SK-N-SH (cell line): ENCODE data around the gene YKT6. TPM values are rescaled to one million over a fixed set of nuclear protein-coding genes. Genes with fewer than 3 reads are reported as not detected.

ENCODE experiments used
- CTCF ChIA-PET: fragments of 300-600, 350-600 bp; formaldehyde crosslinking; extraction: SDS; loops from one replicate; lab custom pipeline; 2021; lab: Yijun Ruan, JAX
- POLR2A ChIA-PET: fragments of 350-600 bp; sonication (Branson Sonifier 250); formaldehyde crosslinking; extraction: SDS; loops from one replicate; lab custom pipeline; 2020; ENCODE audit warnings: antibody characterized with exemption, inconsistent platforms; lab: Yijun Ruan, JAX
- DNase-seq: peaks from one replicate; pipeline ENCODE4 v3.0.0; 2012
- H2AFZ ChIP-seq: fragments of 200-600 bp; sonication (generic); 2 replicates; pipeline ENCODE4 v1.8.1; 2016; ENCODE audit warnings: antibody characterized with exemption, mild to moderate bottlenecking, low read depth
- H3F3A ChIP-seq: fragments of 200-600 bp; sonication (generic); replicated peaks from 2 replicates; pipeline ENCODE3; 2016; ENCODE audit warnings: antibody characterized with exemption, mild to moderate bottlenecking; ENCODE audit not compliant: insufficient read depth
- H3K27ac ChIP-seq, 2 experiments: fragments of 200-500 bp in 1 of 2; fragments of 200-600 bp in 1 of 2; sonication (Bioruptor generic) in 1 of 2; sonication (generic), shearing (Covaris generic) in 1 of 2; 2 replicates each; pipeline versions ENCODE4 v1.5.1 to v1.6.1; 2014 to 2016; ENCODE audit warnings: low read depth in 2 of 2, inconsistent platforms in 1 of 2, low read length in 1 of 2, mild to moderate bottlenecking in 1 of 2, mixed read lengths in 1 of 2
- H3K27me3 ChIP-seq: fragments of 200-600 bp; sonication (generic), shearing (Covaris generic); 2 replicates; pipeline ENCODE4 v1.6.1; 2016; ENCODE audit warnings: mixed run types; ENCODE audit not compliant: insufficient read depth
- H3K36me3 ChIP-seq, 2 experiments: fragments of 200-500 bp in 1 of 2; fragments of 200-600 bp in 1 of 2; sonication (Bioruptor generic) in 1 of 2; sonication (generic) in 1 of 2; replicated peaks in 1 of 2; 2 replicates each; pipeline versions ENCODE3 to v1.5.1; 2014 to 2016; ENCODE audit warnings: low read length in 1 of 2, mild to moderate bottlenecking in 1 of 2; ENCODE audit not compliant: insufficient read depth in 2 of 2, control insufficient read depth in 1 of 2
- H3K4me1 ChIP-seq, 2 experiments: fragments of 200-500 bp in 1 of 2; fragments of 200-600 bp in 1 of 2; sonication (Bioruptor generic) in 1 of 2; sonication (generic), shearing (Covaris generic) in 1 of 2; 2 replicates each; pipeline versions ENCODE4 v1.5.1 to v1.6.1; 2014 to 2016; ENCODE audit warnings: low read depth in 1 of 2, low read length in 1 of 2, mixed run types in 1 of 2; ENCODE audit not compliant: insufficient read depth in 2 of 2, control insufficient read depth in 1 of 2
- H3K4me2 ChIP-seq: fragments of 200-600 bp; sonication (generic), shearing (Covaris generic); 2 replicates; pipeline ENCODE4 v1.6.1; 2017; ENCODE audit warnings: mixed run types
- H3K4me3 ChIP-seq, 2 experiments: fragments of 200-500 bp in 1 of 2; fragments of 200-600 bp in 1 of 2; sonication (Bioruptor generic) in 1 of 2; sonication (generic), shearing (Covaris generic) in 1 of 2; 2 replicates each; pipeline versions ENCODE4 v1.5.1 to v1.8.1; 2014 to 2016; ENCODE audit warnings: low read depth in 2 of 2, inconsistent platforms in 1 of 2, low read length in 1 of 2, mild to moderate bottlenecking in 1 of 2, mixed read lengths in 1 of 2, moderate library complexity in 1 of 2
- H3K79me2 ChIP-seq: fragments of 200-600 bp; sonication (generic); 2 replicates; pipeline ENCODE4 v1.8.1; 2017; ENCODE audit warnings: mild to moderate bottlenecking; ENCODE audit not compliant: insufficient read depth
- H3K9ac ChIP-seq: fragments of 200-600 bp; sonication (generic); 2 replicates; pipeline ENCODE4 v1.6.1; 2017; ENCODE audit warnings: mixed run types
- H3K9me2 ChIP-seq: fragments of 200-600 bp; sonication (generic); 2 replicates; pipeline ENCODE4 v1.6.1; 2017; ENCODE audit warnings: mixed run types
- H3K9me3 ChIP-seq: fragments of 200-600 bp; sonication (generic); 2 replicates; pipeline ENCODE4 v1.6.1; 2017; ENCODE audit warnings: mixed run types, mild to moderate bottlenecking, moderate library complexity
- H4K20me1 ChIP-seq: fragments of 200-600 bp; sonication (generic); 2 replicates; pipeline ENCODE4 v1.6.1; 2017; ENCODE audit warnings: mild to moderate bottlenecking, mixed run types; ENCODE audit not compliant: insufficient read depth
- CHD2 ChIP-seq: fragments of 150-350 bp; IDR thresholded peaks from 2 replicates; pipeline ENCODE4 v1.6.1; 2018; ENCODE audit warnings: low read length; ENCODE audit not compliant: partially characterized antibody
- CTCF ChIP-seq: fragments of 200-600 bp; sonication (generic); IDR thresholded peaks from 2 replicates; pipeline ENCODE4 v1.6.1; 2017; ENCODE audit warnings: antibody characterized with exemption, mild to moderate bottlenecking, moderate library complexity
- EP300 ChIP-seq, 2 experiments: IDR thresholded peaks; 2 replicates each; pipeline versions ENCODE4 v1.4.0 to v1.6.1; 2012; ENCODE audit warnings: borderline replicate concordance in 1 of 2, low read depth in 1 of 2, low read length in 1 of 2
- FOXM1 ChIP-seq: IDR thresholded peaks from 2 replicates; pipeline ENCODE4 v1.4.0; 2012; ENCODE audit warnings: low read depth, mild to moderate bottlenecking
- IRF3 ChIP-seq: fragments of 150-350 bp; IDR thresholded peaks from 2 replicates; pipeline ENCODE4 v1.6.1; 2016; ENCODE audit warnings: mild to moderate bottlenecking, low read depth, low read length
- NRF1 ChIP-seq: IDR thresholded peaks from 2 replicates; pipeline ENCODE4 v1.6.1; 2012; ENCODE audit warnings: low read depth, mild to moderate bottlenecking, low read length
- POLR2AphosphoS5 ChIP-seq: IDR thresholded peaks from 2 replicates; pipeline ENCODE4 v1.6.1; 2012; ENCODE audit warnings: low read depth, low read length
- RXRA ChIP-seq: IDR thresholded peaks from 2 replicates; pipeline ENCODE4 v1.4.0; 2012; ENCODE audit warnings: low read depth, mild to moderate bottlenecking, borderline replicate concordance
- SIN3A ChIP-seq: IDR thresholded peaks from 2 replicates; pipeline ENCODE4 v1.6.1; 2012; ENCODE audit warnings: low read depth, mild to moderate bottlenecking, low read length, moderate library complexity, borderline replicate concordance
- TCF12 ChIP-seq: IDR thresholded peaks from 2 replicates; pipeline ENCODE4 v1.4.0; 2012
- USF2 ChIP-seq: fragments of 150-350 bp; IDR thresholded peaks from 2 replicates; pipeline ENCODE4 v1.6.1; 2017; ENCODE audit warnings: antibody characterized with exemption, low read length, low read depth, borderline replicate concordance
- YY1 ChIP-seq: IDR thresholded peaks from 2 replicates; pipeline ENCODE4 v1.4.0; 2012; ENCODE audit warnings: low read depth, mild to moderate bottlenecking
- WGBS: methylation state at CpG from one replicate; pipeline ENCODE4 v1.1.6; 2017; ENCODE audit warnings: low lambda C conversion rate; 5-methylcytosine and 5-hydroxymethylcytosine counted together
- polyA plus RNA-seq, 3 experiments: library from polyadenylated mRNA; depleted of rRNA; stranded (reverse); fragments of >200 nt; gene quantifications; 2 replicates each; pipeline ENCODE4 v1.2.3, GENCODE V29; 2012

YKT6 gene
- polyA plus RNA-seq, 1 of the 3 experiments (the other 2 are of a cell fraction): 170 TPM

GRCh38 chr7:44184206-44184872 is 16.4 kb upstream of the YKT6 start (continued):
- TF ChIP-seq IRF3: no peak
- TF ChIP-seq TCF12: peak; percentile 82

- H3K27ac ChIP-seq: peak overlapping the region in 1 of 2 experiments; percentile 62; a peak in 2 of 4 replicates
- 69% methylated on average over 2 of the region's 2 CpGs for WGBS
- CTCF ChIA-PET: interaction anchor here (1.8 to 3.7 kb wide), 2 partner anchors 12 to 113 kb away, joined by 6 to 29 read pairs; no protein-coding TSS in a partner anchor
- H3K9ac ChIP-seq: peak overlapping the region; percentile 34; the same call in 1 of the 2 replicates
- peaks cover 0 to 11% of the 10 kb centered on the region in 2 experiments; a peak in 2 of 4 replicates for H3K4me1 ChIP-seq
- TF ChIP-seq POLR2AphosphoS5 (no peak), USF2 (no peak), CTCF (no peak), CHD2 (no peak), YY1 (no peak), FOXM1 (no peak), TCF12 (no peak), RXRA (no peak), NRF1 (no peak), EP300 (IDR thresholded peaks at IDR 0.05; ENCODE audit: borderline replicate concordance in 1 of 2, low read depth in 1 of 2, low read length in 1 of 2) (no peak), SIN3A (no peak)
- TF ChIP-seq, all 33 proteins: peak for 0
- H3K27me3 ChIP-seq: no peaks in the 10 kb centered on the region
- H3K4me2 ChIP-seq: peak overlapping the region; percentile 52
- POLR2A ChIA-PET: no interaction called here
- H3K4me3 ChIP-seq: no peak overlapping the region
- H3K79me2 ChIP-seq: no peaks in the 10 kb centered on the region
- H4K20me1 ChIP-seq: no peaks in the 10 kb centered on the region
- no peaks in the 10 kb centered on the region for H3K36me3 ChIP-seq
- H3K9me3 ChIP-seq: no peaks in the 10 kb centered on the region
- H3K9me2 ChIP-seq: no peaks in the 10 kb centered on the region
- no peak for DNase-seq
- H3F3A ChIP-seq: peaks cover 4% of the 10 kb centered on the region
- peak overlapping the region; percentile 61 for H2AFZ ChIP-seq
These were observed 15.8 kb upstream of the YKT6 start for GRCh38 chr7:44184873-44185446.
